Measurements from ENCODE around the gene EYS.
"Not testable (repeated sequence)": the region's sequence is repeated elsewhere in the genome, so short reads cannot be mapped to it uniquely, and the experiment has no call there.

EYS gene

GRCh38 chr6:64050590-64050989 is 1656.4 kb downstream of the EYS start:
- Histone ChIP-seq H3K9ac (ENCODE audit: low read depth in 1 of 2, low read length in 2 of 2) (no peak overlapping the region), H3K27me3 (ENCODE audit: control insufficient read depth in 1 of 2, insufficient read depth in 2 of 2, low read length in 2 of 2) (no peaks in the 10 kb centered on the region), H3K36me3 (ENCODE audit: control insufficient read depth in 1 of 2, insufficient read depth in 2 of 2, low read length in 2 of 2) (no peaks in the 10 kb centered on the region), H3K27ac (ENCODE audit: low read depth, low read length) (no peak overlapping the region), H3K4me1 (ENCODE audit: control insufficient read depth in 1 of 2, insufficient read depth in 2 of 2, low read length in 2 of 2) (no peaks in the 10 kb centered on the region), H3K4me3 (ENCODE audit: low read depth in 1 of 2, low read length in 2 of 2) (no peak overlapping the region), H3K9me3 (ENCODE audit: control insufficient read depth in 1 of 2, low read length in 2 of 2) (no peaks in the 10 kb centered on the region)

- Histone ChIP-seq H3K36me3 (ENCODE audit: control insufficient read depth in 1 of 2, insufficient read depth in 2 of 2, low read length in 2 of 2) (no peaks in the 10 kb centered on the region), H3K9me3 (ENCODE audit: control insufficient read depth in 1 of 2, low read length in 2 of 2) (no peaks in the 10 kb centered on the region), H3K9ac (ENCODE audit: low read depth in 1 of 2, low read length in 2 of 2) (no peak overlapping the region), H3K27ac (ENCODE audit: low read depth, low read length) (no peak overlapping the region), H3K4me1 (ENCODE audit: control insufficient read depth in 1 of 2, insufficient read depth in 2 of 2, low read length in 2 of 2) (no peaks in the 10 kb centered on the region), H3K4me3 (ENCODE audit: low read depth in 1 of 2, low read length in 2 of 2) (no peak overlapping the region), H3K27me3 (ENCODE audit: control insufficient read depth in 1 of 2, insufficient read depth in 2 of 2, low read length in 2 of 2) (no peaks in the 10 kb centered on the region)
These were observed 1657.3 kb downstream of the EYS start for GRCh38 chr6:64049736-64050135.

GRCh38 chr6:64046746-64047208 is 1660.2 kb downstream of the EYS start:
- H3K9me3 ChIP-seq (ENCODE audit: control insufficient read depth in 1 of 2, low read length in 2 of 2) = no peaks in the 10 kb centered on the region
- no peaks in the 10 kb centered on the region for H3K27me3 ChIP-seq (ENCODE audit: control insufficient read depth in 1 of 2, insufficient read depth in 2 of 2, low read length in 2 of 2)
- H3K36me3 ChIP-seq (ENCODE audit: control insufficient read depth in 1 of 2, insufficient read depth in 2 of 2, low read length in 2 of 2) = no peaks in the 10 kb centered on the region
- H3K9ac ChIP-seq (ENCODE audit: low read depth in 1 of 2, low read length in 2 of 2) = no peak overlapping the region
- H3K4me3 ChIP-seq (ENCODE audit: low read depth in 1 of 2, low read length in 2 of 2) = no peak overlapping the region
- H3K4me1 ChIP-seq (ENCODE audit: control insufficient read depth in 1 of 2, insufficient read depth in 2 of 2, low read length in 2 of 2) = no peaks in the 10 kb centered on the region
- no peak overlapping the region for H3K27ac ChIP-seq (ENCODE audit: low read depth, low read length)

GRCh38 chr6:64041373-64041772 is 1665.7 kb downstream of the EYS start:
- H3K9ac ChIP-seq (ENCODE audit: low read depth in 1 of 2, low read length in 2 of 2) = no peak overlapping the region
- no peaks in the 10 kb centered on the region for H3K27me3 ChIP-seq (ENCODE audit: control insufficient read depth in 1 of 2, insufficient read depth in 2 of 2, low read length in 2 of 2)
- no peak overlapping the region for H3K27ac ChIP-seq (ENCODE audit: low read depth, low read length)
- no peak overlapping the region for H3K4me3 ChIP-seq (ENCODE audit: low read depth in 1 of 2, low read length in 2 of 2)
- H3K4me1 ChIP-seq (ENCODE audit: control insufficient read depth in 1 of 2, insufficient read depth in 2 of 2, low read length in 2 of 2) = no peaks in the 10 kb centered on the region
- H3K36me3 ChIP-seq (ENCODE audit: control insufficient read depth in 1 of 2, insufficient read depth in 2 of 2, low read length in 2 of 2) = no peaks in the 10 kb centered on the region
- no peaks in the 10 kb centered on the region for H3K9me3 ChIP-seq (ENCODE audit: control insufficient read depth in 1 of 2, low read length in 2 of 2)

- Histone ChIP-seq H3K4me3 (ENCODE audit: low read depth in 1 of 2, low read length in 2 of 2) (no peak overlapping the region), H3K27ac (ENCODE audit: low read depth, low read length) (no peak overlapping the region), H3K36me3 (ENCODE audit: control insufficient read depth in 1 of 2, insufficient read depth in 2 of 2, low read length in 2 of 2) (no peaks in the 10 kb centered on the region), H3K27me3 (ENCODE audit: control insufficient read depth in 1 of 2, insufficient read depth in 2 of 2, low read length in 2 of 2) (no peaks in the 10 kb centered on the region), H3K9ac (ENCODE audit: low read depth in 1 of 2, low read length in 2 of 2) (no peak overlapping the region), H3K9me3 (ENCODE audit: control insufficient read depth in 1 of 2, low read length in 2 of 2) (no peaks in the 10 kb centered on the region), H3K4me1 (ENCODE audit: control insufficient read depth in 1 of 2, insufficient read depth in 2 of 2, low read length in 2 of 2) (no peaks in the 10 kb centered on the region)
These were observed 1666.9 kb downstream of the EYS start for GRCh38 chr6:64040113-64040512.

DNA sequence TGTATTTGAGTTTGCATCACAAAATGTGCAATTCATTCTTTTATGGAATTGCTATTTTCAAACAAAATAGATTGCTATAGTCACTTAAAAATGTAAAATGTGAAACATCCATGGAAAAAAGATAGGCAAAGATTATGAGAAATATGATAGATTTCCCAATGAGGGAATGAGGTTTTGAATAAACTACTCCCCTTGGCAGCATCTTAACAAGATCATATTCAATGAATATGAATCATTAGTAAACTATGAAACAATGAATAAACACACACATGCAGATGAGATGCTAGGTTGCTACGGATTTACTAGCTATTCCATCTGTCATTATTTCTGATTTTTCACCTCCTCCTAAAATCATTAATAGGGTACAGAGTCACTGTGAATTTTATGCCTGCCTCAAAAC is 1669.6 kb downstream of the EYS start:
- Histone ChIP-seq H3K9ac (ENCODE audit: low read depth in 1 of 2, low read length in 2 of 2) (no peak overlapping the region), H3K4me1 (ENCODE audit: control insufficient read depth in 1 of 2, insufficient read depth in 2 of 2, low read length in 2 of 2) (no peaks in the 10 kb centered on the region), H3K27me3 (ENCODE audit: control insufficient read depth in 1 of 2, insufficient read depth in 2 of 2, low read length in 2 of 2) (no peaks in the 10 kb centered on the region), H3K9me3 (ENCODE audit: control insufficient read depth in 1 of 2, low read length in 2 of 2) (no peaks in the 10 kb centered on the region), H3K27ac (ENCODE audit: low read depth, low read length) (no peak overlapping the region), H3K4me3 (ENCODE audit: low read depth in 1 of 2, low read length in 2 of 2) (no peak overlapping the region), H3K36me3 (ENCODE audit: control insufficient read depth in 1 of 2, insufficient read depth in 2 of 2, low read length in 2 of 2) (no peaks in the 10 kb centered on the region)

GRCh38 chr6:64034910-64035655 is 1671.9 kb downstream of the EYS start:
- H3K9ac ChIP-seq (ENCODE audit: low read depth in 1 of 2, low read length in 2 of 2) = no peak overlapping the region
- no peak overlapping the region for H3K27ac ChIP-seq (ENCODE audit: low read depth, low read length)
- no peak overlapping the region for H3K4me3 ChIP-seq (ENCODE audit: low read depth in 1 of 2, low read length in 2 of 2)
- no peaks in the 10 kb centered on the region for H3K36me3 ChIP-seq (ENCODE audit: control insufficient read depth in 1 of 2, insufficient read depth in 2 of 2, low read length in 2 of 2)
- H3K4me1 ChIP-seq (ENCODE audit: control insufficient read depth in 1 of 2, insufficient read depth in 2 of 2, low read length in 2 of 2) = no peaks in the 10 kb centered on the region
- H3K9me3 ChIP-seq (ENCODE audit: control insufficient read depth in 1 of 2, low read length in 2 of 2) = no peaks in the 10 kb centered on the region
- no peaks in the 10 kb centered on the region for H3K27me3 ChIP-seq (ENCODE audit: control insufficient read depth in 1 of 2, insufficient read depth in 2 of 2, low read length in 2 of 2)

- H3K9me3 ChIP-seq (ENCODE audit: control insufficient read depth in 1 of 2, low read length in 2 of 2) = no peaks in the 10 kb centered on the region
These were observed 1672.7 kb downstream of the EYS start for GRCh38 chr6:64034291-64034690.

GRCh38 chr6:64030950-64031618 is 1675.9 kb downstream of the EYS start:
- not testable (repeated sequence) for H3K9ac ChIP-seq (ENCODE audit: low read depth in 1 of 2, low read length in 2 of 2); H3K27me3 ChIP-seq (ENCODE audit: control insufficient read depth in 1 of 2, insufficient read depth in 2 of 2, low read length in 2 of 2); H3K9me3 ChIP-seq (ENCODE audit: control insufficient read depth in 1 of 2, low read length in 2 of 2); H3K27ac ChIP-seq (ENCODE audit: low read depth, low read length); H3K4me1 ChIP-seq (ENCODE audit: control insufficient read depth in 1 of 2, insufficient read depth in 2 of 2, low read length in 2 of 2); H3K36me3 ChIP-seq (ENCODE audit: control insufficient read depth in 1 of 2, insufficient read depth in 2 of 2, low read length in 2 of 2); H3K4me3 ChIP-seq (ENCODE audit: low read depth in 1 of 2, low read length in 2 of 2)

More at GRCh38 chr6:64034291-64034690, 1672.7 kb downstream of the EYS start:
- Histone ChIP-seq H3K9ac (ENCODE audit: low read depth in 1 of 2, low read length in 2 of 2) (no peak overlapping the region), H3K27ac (ENCODE audit: low read depth, low read length) (no peak overlapping the region), H3K4me1 (ENCODE audit: control insufficient read depth in 1 of 2, insufficient read depth in 2 of 2, low read length in 2 of 2) (no peaks in the 10 kb centered on the region), H3K27me3 (ENCODE audit: control insufficient read depth in 1 of 2, insufficient read depth in 2 of 2, low read length in 2 of 2) (no peaks in the 10 kb centered on the region), H3K36me3 (ENCODE audit: control insufficient read depth in 1 of 2, insufficient read depth in 2 of 2, low read length in 2 of 2) (no peaks in the 10 kb centered on the region), H3K4me3 (ENCODE audit: low read depth in 1 of 2, low read length in 2 of 2) (no peak overlapping the region)

- Histone ChIP-seq H3K9me3 (ENCODE audit: control insufficient read depth in 1 of 2, low read length in 2 of 2) (peaks cover 0 to 3% of the 10 kb centered on the region in 2 donors), H3K27ac (ENCODE audit: low read depth, low read length) (no peak overlapping the region)
These were observed 1683.3 kb downstream of the EYS start for GRCh38 chr6:64023693-64024092.

More at GRCh38 chr6:64023693-64024092, 1683.3 kb downstream of the EYS start:
- H3K36me3 ChIP-seq (ENCODE audit: control insufficient read depth in 1 of 2, insufficient read depth in 2 of 2, low read length in 2 of 2) = no peaks in the 10 kb centered on the region
- no peak overlapping the region for H3K9ac ChIP-seq (ENCODE audit: low read depth in 1 of 2, low read length in 2 of 2)
- no peak overlapping the region for H3K4me3 ChIP-seq (ENCODE audit: low read depth in 1 of 2, low read length in 2 of 2)
- H3K27me3 ChIP-seq (ENCODE audit: control insufficient read depth in 1 of 2, insufficient read depth in 2 of 2, low read length in 2 of 2) = no peaks in the 10 kb centered on the region
- H3K4me1 ChIP-seq (ENCODE audit: control insufficient read depth in 1 of 2, insufficient read depth in 2 of 2, low read length in 2 of 2) = no peaks in the 10 kb centered on the region
